Erythroblast (primary cell): ENCODE data around the gene IL1R1.

Source experiments
- GATA1 ChIP-seq: IDR thresholded peaks from 2 replicates; pipeline ENCODE4 v1.6.1; 2011; ENCODE audit warnings: low read depth, mild to moderate bottlenecking, control low read depth, low read length, moderate library complexity
- POLR2A ChIP-seq: IDR thresholded peaks from 2 replicates; pipeline ENCODE4 v1.6.1; 2011; ENCODE audit warnings: mild to moderate bottlenecking, low read length

DNA sequence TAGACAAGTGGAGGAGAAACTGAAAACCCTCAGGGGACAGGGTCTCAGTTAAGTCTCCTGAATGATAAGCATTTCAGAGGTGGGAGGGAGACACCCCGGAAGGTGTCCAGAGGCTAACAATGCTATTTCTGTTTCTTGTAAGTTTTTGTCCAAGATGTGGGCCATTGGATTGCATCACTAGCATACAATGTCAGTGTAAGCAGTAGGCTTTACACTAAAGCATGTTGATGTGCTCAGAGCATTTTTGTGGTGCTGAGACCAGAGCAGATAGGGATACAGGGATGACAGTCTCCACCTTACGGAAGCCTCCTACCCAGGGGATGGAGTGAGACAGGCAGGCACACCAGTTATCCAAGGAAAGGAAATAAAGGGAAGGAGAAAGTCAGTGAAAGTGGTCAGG lies 2.2 kb upstream of the IL1R1 start:
- no peak for TF ChIP-seq POLR2A
- no peak for TF ChIP-seq GATA1
